Measurements from ENCODE around the gene GRIP2.

GRIP2 gene

DNA sequence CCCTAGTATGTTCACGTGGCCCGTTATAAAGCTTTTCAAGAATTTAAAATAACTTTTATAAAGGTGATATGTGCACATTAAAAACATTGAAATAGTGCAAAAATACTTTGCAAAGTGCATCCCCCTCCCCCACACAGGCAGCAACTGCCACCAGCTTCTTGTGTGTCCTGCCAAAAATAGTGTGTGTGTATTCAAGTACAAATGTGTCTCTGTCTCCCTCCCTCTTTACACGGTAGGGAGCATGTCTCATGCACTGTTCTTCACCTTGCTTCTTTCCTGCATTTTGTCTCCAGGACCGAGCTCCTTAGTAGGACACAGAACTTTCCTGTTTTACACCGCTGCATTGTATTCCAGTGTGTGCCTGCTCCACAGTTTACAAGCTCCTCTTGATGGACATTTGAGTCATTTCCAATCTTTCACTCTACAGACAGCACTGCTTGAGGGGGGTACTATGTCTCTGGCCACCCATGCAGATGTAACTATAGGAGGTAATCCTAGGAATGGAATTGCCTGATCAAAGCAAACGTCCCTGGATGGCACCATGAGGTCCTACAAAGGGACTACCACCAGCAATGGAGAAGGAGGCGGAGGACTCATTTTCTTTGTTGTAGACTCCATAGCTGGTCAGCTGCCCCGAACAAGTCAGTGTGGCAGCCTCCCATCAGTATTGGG, 85.4 kb downstream of the GRIP2 start:
- no peak overlapping the region for H3K4me2 ChIP-seq (ENCODE audit: low read length)
- H3K79me1 ChIP-seq (ENCODE audit: low read length) = no peaks in the 10 kb centered on the region

DNA sequence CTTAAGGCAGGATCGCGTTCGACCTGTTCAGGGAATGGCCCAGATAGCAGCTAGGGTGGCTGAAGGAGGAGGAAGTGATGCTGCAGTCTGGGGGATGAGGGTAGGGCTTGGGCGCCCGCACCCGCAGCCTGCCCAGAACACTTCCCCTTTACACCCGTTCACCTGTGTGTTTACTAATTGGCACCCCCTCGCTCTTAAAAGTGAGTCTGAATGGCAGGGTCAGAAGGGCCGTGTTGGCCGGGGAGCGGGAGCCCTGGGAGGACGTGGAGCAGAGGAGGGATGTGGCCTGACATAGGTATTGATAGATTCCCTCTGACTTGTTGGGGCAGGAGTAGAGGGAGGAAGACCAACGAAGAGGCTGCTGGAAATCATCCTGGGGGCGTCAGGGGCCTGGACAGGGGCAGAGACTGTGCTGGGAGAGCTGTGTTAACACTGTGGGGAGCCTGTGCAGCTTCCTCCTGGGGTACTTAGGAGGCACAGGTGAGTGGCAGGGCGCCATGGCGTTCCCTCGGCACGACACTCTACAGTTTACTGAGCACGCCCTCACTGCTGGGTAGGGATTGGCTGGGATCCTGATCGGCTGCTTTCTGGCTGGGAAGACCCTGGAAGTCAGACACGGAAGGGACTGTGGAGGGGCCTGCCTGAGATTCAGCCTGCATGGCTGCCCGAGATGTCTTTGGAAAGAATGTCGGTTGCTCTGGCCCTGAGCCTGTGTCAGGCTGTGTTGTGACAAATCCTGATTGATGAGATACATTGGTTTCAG, 86.1 kb downstream of the GRIP2 start:
- Histone ChIP-seq H3K23ac (ENCODE audit: low read length) (no peak overlapping the region), H4K8ac (ENCODE audit: low read depth, low read length) (no peak overlapping the region), H3K14ac (ENCODE audit: low read length) (no peak overlapping the region), H3K9ac (ENCODE audit: low read length) (no peak overlapping the region), H2BK5ac (ENCODE audit: low read depth, low read length, poor library complexity) (no peak overlapping the region), H3K79me2 (ENCODE audit: control insufficient read depth, insufficient read depth, low read length, poor library complexity) (no peaks in the 10 kb centered on the region), H3K4me1 (ENCODE audit: control insufficient read depth in 1 of 2, insufficient read depth in 2 of 2, low read length in 2 of 2) (peaks cover 0 to 8% of the 10 kb centered on the region in 2 experiments), H2AK5ac (ENCODE audit: low read length) (no peak overlapping the region), H2BK120ac (ENCODE audit: insufficient read depth, low read length, poor library complexity) (no peak overlapping the region), H3K9me3 (ENCODE audit: insufficient read depth, low read depth, low read length) (no peaks in the 10 kb centered on the region), H3K27me3 (ENCODE audit: insufficient read depth, low read length) (no peaks in the 10 kb centered on the region), H3K4me2 (ENCODE audit: low read length) (no peak overlapping the region), H3K4ac (ENCODE audit: low read depth, low read length) (no peak overlapping the region), H2AFZ (ENCODE audit: insufficient read depth, low read length, poor library complexity) (no peak overlapping the region), H3K27ac (ENCODE audit: low read depth, low read length) (no peak overlapping the region), H3K4me3 (ENCODE audit: low read depth, low read length) (no peak overlapping the region), H2BK12ac (ENCODE audit: low read length) (no peak overlapping the region), H3K36me3 (ENCODE audit: control insufficient read depth in 1 of 2, insufficient read depth in 2 of 2, low read length in 2 of 2) (peaks cover 73 to 78% of the 10 kb centered on the region in 2 experiments), H3K79me1 (ENCODE audit: low read length) (no peaks in the 10 kb centered on the region), H3K18ac (ENCODE audit: low read length) (no peak overlapping the region), H4K12ac (ENCODE audit: low read depth, low read length) (no peak overlapping the region), H4K91ac (ENCODE audit: low read depth, low read length) (no peak overlapping the region)
- DNase-seq = no peak
- WGBS (ENCODE audit: extremely low coverage, insufficient coverage, insufficient read length) = no CpG with 5 or more reads among the region's 23 CpGs

More for the DNA sequence above, 85.4 kb downstream of the GRIP2 start:
- H4K91ac ChIP-seq (ENCODE audit: low read depth, low read length) = no peak overlapping the region
- H3K36me3 ChIP-seq (ENCODE audit: control insufficient read depth in 1 of 2, insufficient read depth in 2 of 2, low read length in 2 of 2) = peaks cover 72 to 79% of the 10 kb centered on the region in 2 experiments
- H3K23ac ChIP-seq (ENCODE audit: low read length) = no peak overlapping the region
- DNase-seq = no peak
- no peak overlapping the region for H4K12ac ChIP-seq (ENCODE audit: low read depth, low read length)
- H3K27me3 ChIP-seq (ENCODE audit: insufficient read depth, low read length) = no peaks in the 10 kb centered on the region
- no peak overlapping the region for H2AK5ac ChIP-seq (ENCODE audit: low read length)
- H3K9me3 ChIP-seq (ENCODE audit: insufficient read depth, low read depth, low read length) = no peaks in the 10 kb centered on the region
- H2BK12ac ChIP-seq (ENCODE audit: low read length) = no peak overlapping the region
- no peak overlapping the region for H3K18ac ChIP-seq (ENCODE audit: low read length)
- no peak overlapping the region for H3K9ac ChIP-seq (ENCODE audit: low read length)
- H3K4me1 ChIP-seq (ENCODE audit: control insufficient read depth in 1 of 2, insufficient read depth in 2 of 2, low read length in 2 of 2) = peaks cover 0 to 8% of the 10 kb centered on the region in 2 experiments
- H3K27ac ChIP-seq (ENCODE audit: low read depth, low read length) = no peak overlapping the region
- no peak overlapping the region for H3K4me3 ChIP-seq (ENCODE audit: low read depth, low read length)
- no peak overlapping the region for H2AFZ ChIP-seq (ENCODE audit: insufficient read depth, low read length, poor library complexity)
- H2BK120ac ChIP-seq (ENCODE audit: insufficient read depth, low read length, poor library complexity) = no peak overlapping the region
- no peak overlapping the region for H3K4ac ChIP-seq (ENCODE audit: low read depth, low read length)
- no peak overlapping the region for H4K8ac ChIP-seq (ENCODE audit: low read depth, low read length)
- no peak overlapping the region for H2BK5ac ChIP-seq (ENCODE audit: low read depth, low read length, poor library complexity)
- no peak overlapping the region for H3K14ac ChIP-seq (ENCODE audit: low read length)
- WGBS (ENCODE audit: extremely low coverage, insufficient coverage, insufficient read length) = no CpG with 5 or more reads among the region's 8 CpGs
- H3K79me2 ChIP-seq (ENCODE audit: control insufficient read depth, insufficient read depth, low read length, poor library complexity) = no peaks in the 10 kb centered on the region

DNA sequence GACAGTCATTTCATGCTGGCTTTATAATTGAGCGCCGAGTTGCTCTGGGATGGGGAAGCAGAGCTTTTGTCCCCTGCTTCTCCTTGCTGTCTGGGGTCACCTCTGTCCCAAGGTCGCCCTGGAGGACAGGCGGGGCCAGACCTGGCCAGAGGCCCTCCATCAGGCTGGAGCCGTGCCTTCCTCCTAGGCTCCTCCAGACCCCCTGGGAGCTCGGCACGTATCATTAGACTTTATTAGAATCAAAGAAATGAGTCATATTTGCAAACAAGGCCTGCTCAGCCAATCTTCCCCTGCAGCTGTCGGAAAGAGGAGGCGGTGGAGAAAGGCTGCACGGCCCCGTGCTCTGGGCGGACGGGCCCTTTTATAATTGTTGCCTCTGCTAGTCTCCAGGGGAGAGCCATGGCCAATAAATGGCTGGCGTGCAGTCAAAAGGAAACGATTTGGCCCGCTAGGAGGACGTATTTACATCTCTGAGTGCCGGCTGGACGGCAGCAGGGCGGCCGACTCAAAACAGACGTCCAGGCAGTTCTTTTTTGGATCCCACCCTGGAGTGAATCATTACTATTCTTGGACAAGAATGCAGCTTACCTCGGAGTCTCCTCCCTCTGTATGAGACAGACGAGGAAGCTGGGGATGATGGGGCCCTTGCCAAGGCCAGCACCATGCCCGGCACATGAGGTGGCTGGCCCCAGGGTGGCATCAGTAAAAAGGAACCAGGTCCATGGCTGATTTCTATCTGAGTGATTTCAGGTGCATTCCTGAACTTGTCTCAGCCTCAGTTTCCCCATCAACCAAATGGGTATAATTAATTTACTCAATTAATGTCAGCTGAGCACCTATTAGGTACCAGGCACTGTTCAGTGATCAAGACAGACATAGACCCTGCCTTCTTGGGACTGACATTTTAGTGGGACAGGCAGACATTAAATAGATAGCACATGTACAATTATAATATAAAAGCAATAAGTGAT, 87.1 kb downstream of the GRIP2 start:
- H2BK12ac ChIP-seq (ENCODE audit: low read length) = no peak overlapping the region
- H2BK5ac ChIP-seq (ENCODE audit: low read depth, low read length, poor library complexity) = no peak overlapping the region
- H2AFZ ChIP-seq (ENCODE audit: insufficient read depth, low read length, poor library complexity) = no peak overlapping the region
- no peak overlapping the region for H3K23ac ChIP-seq (ENCODE audit: low read length)
- no peak overlapping the region for H2AK5ac ChIP-seq (ENCODE audit: low read length)
- no peaks in the 10 kb centered on the region for H3K79me2 ChIP-seq (ENCODE audit: control insufficient read depth, insufficient read depth, low read length, poor library complexity)
- H3K27me3 ChIP-seq (ENCODE audit: insufficient read depth, low read length) = no peaks in the 10 kb centered on the region
- H3K4me1 ChIP-seq (ENCODE audit: control insufficient read depth in 1 of 2, insufficient read depth in 2 of 2, low read length in 2 of 2) = peaks cover 0 to 8% of the 10 kb centered on the region in 2 experiments
- H3K9me3 ChIP-seq (ENCODE audit: insufficient read depth, low read depth, low read length) = no peaks in the 10 kb centered on the region
- H3K9ac ChIP-seq (ENCODE audit: low read length) = no peak overlapping the region
- H2BK120ac ChIP-seq (ENCODE audit: insufficient read depth, low read length, poor library complexity) = no peak overlapping the region
- H3K18ac ChIP-seq (ENCODE audit: low read length) = no peak overlapping the region
- H3K4ac ChIP-seq (ENCODE audit: low read depth, low read length) = no peak overlapping the region
- no peak overlapping the region for H4K12ac ChIP-seq (ENCODE audit: low read depth, low read length)
- H4K91ac ChIP-seq (ENCODE audit: low read depth, low read length) = no peak overlapping the region
- no CpG with 5 or more reads among the region's 25 CpGs for WGBS (ENCODE audit: extremely low coverage, insufficient coverage, insufficient read length)
- H3K4me2 ChIP-seq (ENCODE audit: low read length) = no peak overlapping the region
- no peak overlapping the region for H3K27ac ChIP-seq (ENCODE audit: low read depth, low read length)
- no peak overlapping the region for H4K8ac ChIP-seq (ENCODE audit: low read depth, low read length)
- H3K79me1 ChIP-seq (ENCODE audit: low read length) = no peaks in the 10 kb centered on the region
- no peak overlapping the region for H3K4me3 ChIP-seq (ENCODE audit: low read depth, low read length)
- no peak overlapping the region for H3K14ac ChIP-seq (ENCODE audit: low read length)
- no peak for DNase-seq
- H3K36me3 ChIP-seq (ENCODE audit: control insufficient read depth in 1 of 2, insufficient read depth in 2 of 2, low read length in 2 of 2) = peaks cover 74 to 83% of the 10 kb centered on the region in 2 experiments
